ENCODE measurements around the gene PPP1R9B. TPM values are rescaled to one million over a fixed set of nuclear protein-coding genes. Genes with fewer than 3 reads are reported as not detected.

PPP1R9B gene
- total RNA-seq, 4 donors from 2014 or later = 9.2 to 65.3 (median 20.6) TPM

GRCh38 chr17:50151041-50151936 is 812 bp upstream of the PPP1R9B start:
- peaks cover 6 to 17% of the 10 kb centered on the region in 2 donors for H3K4me1 ChIP-seq

DNA sequence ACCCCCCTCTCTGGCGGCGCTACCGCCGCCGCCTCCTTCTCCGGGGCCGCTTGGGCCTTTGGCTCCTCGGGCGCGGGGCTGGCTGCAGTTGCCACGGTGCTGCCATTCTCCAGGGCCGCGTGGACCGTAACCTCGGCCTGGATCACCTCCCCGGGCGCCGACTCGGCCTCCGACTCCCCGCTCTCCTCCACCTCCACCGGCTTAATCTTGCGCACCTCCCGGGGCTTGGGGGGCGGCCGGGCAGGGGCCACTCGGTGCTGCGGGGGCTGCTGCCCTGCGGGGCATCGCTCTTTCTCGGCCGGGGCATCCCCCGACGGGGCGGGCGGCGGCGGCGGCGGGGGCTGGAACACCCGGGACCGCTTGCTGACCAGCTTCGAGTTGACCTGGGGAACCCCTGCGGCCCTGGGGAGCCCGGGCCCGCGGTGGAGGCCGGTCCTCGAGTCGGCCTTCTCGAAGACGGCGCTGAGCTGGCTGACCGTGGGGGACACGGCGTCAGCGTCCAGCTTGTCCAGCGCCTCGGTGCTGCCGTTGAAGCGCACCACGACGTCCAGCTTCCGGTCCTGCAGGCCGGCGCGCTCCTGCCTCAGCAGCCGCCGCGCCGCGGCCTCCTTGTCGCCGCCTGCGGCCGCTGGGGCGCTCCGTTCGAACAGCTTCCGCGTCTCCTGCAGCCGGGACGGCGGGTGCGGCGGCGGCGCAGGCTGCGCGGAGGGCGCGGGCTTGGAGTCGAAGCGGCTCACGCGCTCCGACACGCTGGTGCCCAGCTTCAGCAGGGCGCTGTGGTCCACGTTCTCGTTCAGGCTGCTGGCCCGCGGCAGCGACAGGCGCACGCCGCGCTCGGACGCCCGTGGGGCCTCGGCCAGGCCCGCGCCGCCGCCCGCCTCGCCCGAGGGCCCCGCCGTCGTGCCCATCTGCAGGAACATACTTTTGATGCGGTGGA is 792 bp downstream of the PPP1R9B start:
- intact Hi-C loops (cut with DNase I; ENCODE audit: low total_unique reads) = no loop called here
- no peaks in the 10 kb centered on the region for H3K9me3 ChIP-seq
- peaks cover 0 to 23% of the 10 kb centered on the region in 2 donors for H3K4me1 ChIP-seq

More at GRCh38 chr17:50151041-50151936, 812 bp upstream of the PPP1R9B start:
- DNase-seq = peak; percentile 90 to 91
- Histone ChIP-seq H3K9me3 (no peaks in the 10 kb centered on the region), H3K36me3 (no peaks in the 10 kb centered on the region), H3K27ac (peak overlapping the region; percentile 93 to 94), H3K27me3 (no peaks in the 10 kb centered on the region), H3K4me3 (peak overlapping the region; percentile 48 to 91)
- intact Hi-C loops (cut with DNase I; ENCODE audit: low total_unique reads) = no loop called here
- TF ChIP-seq CTCF (IDR thresholded peaks at IDR 0.05) (peak; percentile 47 to 87 (median 68)), POLR2A (IDR thresholded peaks at IDR 0.05) (peak; percentile 31 to 42)

GRCh38 chr17:50149091-50149416 is 1.4 kb downstream of the PPP1R9B start:
- no peak for TF ChIP-seq POLR2A (IDR thresholded peaks at IDR 0.05)
- peak overlapping the region; percentile 48 to 91 for H3K4me3 ChIP-seq
- H3K36me3 ChIP-seq = no peaks in the 10 kb centered on the region
- no peaks in the 10 kb centered on the region for H3K9me3 ChIP-seq
- DNase-seq = no peak
- H3K27me3 ChIP-seq = no peaks in the 10 kb centered on the region
- intact Hi-C loops (cut with DNase I; ENCODE audit: low total_unique reads) = no loop called here
- peaks cover 0 to 23% of the 10 kb centered on the region in 2 donors for H3K4me1 ChIP-seq
- peak overlapping the region; percentile 93 to 94 for H3K27ac ChIP-seq

More for the DNA sequence above, 792 bp downstream of the PPP1R9B start:
- TF ChIP-seq CTCF (IDR thresholded peaks at IDR 0.05) (peak in 2 of 4 experiments; percentile 28 to 41), POLR2A (IDR thresholded peaks at IDR 0.05) (no peak)
- no peaks in the 10 kb centered on the region for H3K36me3 ChIP-seq
- peak in 1 of 2 donors; percentile 52 for DNase-seq
- H3K4me3 ChIP-seq = peak overlapping the region; percentile 48 to 91
- peak overlapping the region; percentile 93 to 94 for H3K27ac ChIP-seq
- no peaks in the 10 kb centered on the region for H3K27me3 ChIP-seq

GRCh38 chr17:50148226-50149090 is 2.0 kb downstream of the PPP1R9B start:
- DNase-seq = peak; percentile 50 to 65
- intact Hi-C loops (cut with DNase I; ENCODE audit: low total_unique reads) = no loop called here
- Histone ChIP-seq H3K27me3 (no peaks in the 10 kb centered on the region), H3K27ac (peak overlapping the region; percentile 93 to 94), H3K4me3 (peak overlapping the region; percentile 48 to 91), H3K9me3 (no peaks in the 10 kb centered on the region), H3K4me1 (peaks cover 0 to 23% of the 10 kb centered on the region in 2 donors), H3K36me3 (no peaks in the 10 kb centered on the region)
- TF ChIP-seq POLR2A (IDR thresholded peaks at IDR 0.05) (no peak), CTCF (IDR thresholded peaks at IDR 0.05) (peak in 2 of 4 experiments; percentile 10 to 32)

DNA sequence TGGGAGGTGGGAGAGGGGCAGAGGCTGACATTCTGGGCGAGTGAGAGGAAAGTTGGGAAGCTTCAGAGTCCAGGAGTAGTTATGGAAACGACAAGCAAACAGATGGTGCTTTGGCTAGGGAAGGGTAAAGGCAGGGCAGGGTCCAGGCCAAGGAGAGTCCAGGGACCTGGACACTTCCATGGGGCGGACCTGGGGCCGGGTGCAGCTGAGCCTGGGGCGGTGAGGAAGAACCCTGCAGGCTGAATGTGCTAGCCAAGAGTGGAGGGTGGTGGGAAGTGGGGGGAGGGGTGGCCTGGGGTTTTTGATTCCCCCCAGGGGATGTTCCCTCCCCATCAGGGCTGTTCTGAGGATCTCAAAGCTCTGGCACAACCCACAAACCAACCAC is 2.6 kb downstream of the PPP1R9B start:
- Histone ChIP-seq H3K4me3 (peak overlapping the region; percentile 48 to 91), H3K9me3 (no peaks in the 10 kb centered on the region), H3K27me3 (no peaks in the 10 kb centered on the region), H3K27ac (peak overlapping the region; percentile 93 to 94), H3K4me1 (peaks cover 0 to 23% of the 10 kb centered on the region in 2 donors), H3K36me3 (no peaks in the 10 kb centered on the region)
- intact Hi-C loops (cut with DNase I; ENCODE audit: low total_unique reads) = no loop called here
- no peak for DNase-seq
- TF ChIP-seq CTCF (IDR thresholded peaks at IDR 0.05) (no peak), POLR2A (IDR thresholded peaks at IDR 0.05) (no peak)

All from uterus (tissue), 4 donors.